HEK293 (cell line): ENCODE results near the gene RND2.

Source experiments
- GLIS2 ChIP-seq: fragments of 450-650 bp; formaldehyde crosslinking; IDR thresholded peaks from 2 replicates; pipeline ENCODE4 v1.5.1; 2016; ENCODE audit warnings: missing biosample characterization, missing genetic modification characterization
- HOXD13 ChIP-seq: sonication (generic); formaldehyde crosslinking; IDR thresholded peaks from 2 replicates; pipeline ENCODE4 v1.8.0; 2022; ENCODE audit warnings: missing genetic modification reagents, borderline replicate concordance
- KLF1 ChIP-seq: fragments of 450-650 bp; formaldehyde crosslinking; IDR thresholded peaks from 2 replicates; pipeline ENCODE4 v1.5.1; 2016; ENCODE audit warnings: missing biosample characterization, missing genetic modification characterization
- KLF10 ChIP-seq: fragments of 450-650 bp; IDR thresholded peaks from 2 replicates; pipeline ENCODE4 v1.5.1; 2018; ENCODE audit warnings: missing biosample characterization, mild to moderate bottlenecking, missing genetic modification characterization
- PRDM1 ChIP-seq: fragments of 450-650 bp; formaldehyde crosslinking; IDR thresholded peaks from 2 replicates; pipeline ENCODE4; 2016; ENCODE audit warnings: missing biosample characterization, missing genetic modification characterization
- RBAK ChIP-seq: fragments of 450-650 bp; formaldehyde crosslinking; IDR thresholded peaks from 2 replicates; pipeline ENCODE4 v1.5.1; 2016; ENCODE audit warnings: missing biosample characterization, missing genetic modification characterization
- WT1 ChIP-seq: fragments of 450-650 bp; formaldehyde crosslinking; IDR thresholded peaks from 2 replicates; pipeline ENCODE4 v1.5.1; 2016; ENCODE audit warnings: missing biosample characterization, missing genetic modification characterization
- ZFP3 ChIP-seq: fragments of 450-650 bp; formaldehyde crosslinking; IDR thresholded peaks from 2 replicates; pipeline ENCODE4 v1.5.1; 2016; ENCODE audit warnings: low read depth, missing biosample characterization, missing genetic modification characterization
- ZNF155 ChIP-seq: fragments of 450-650 bp; formaldehyde crosslinking; IDR thresholded peaks from 2 replicates; pipeline ENCODE4 v1.5.1; 2016; ENCODE audit warnings: missing biosample characterization, missing genetic modification characterization
- ZNF174 ChIP-seq: fragments of 450-650 bp; formaldehyde crosslinking; IDR thresholded peaks from 2 replicates; pipeline ENCODE4 v1.5.0; 2017; ENCODE audit warnings: missing biosample characterization, mild to moderate bottlenecking, missing genetic modification characterization
- ZNF214 ChIP-seq: fragments of 450-650 bp; formaldehyde crosslinking; IDR thresholded peaks from 2 replicates; pipeline ENCODE4 v1.5.1; 2017; ENCODE audit warnings: missing biosample characterization, mild to moderate bottlenecking, missing genetic modification characterization, borderline replicate concordance
- ZNF221 ChIP-seq: fragments of 450-650 bp; formaldehyde crosslinking; IDR thresholded peaks from 2 replicates; pipeline ENCODE4 v1.5.1; 2017; ENCODE audit warnings: missing biosample characterization, missing genetic modification characterization, borderline replicate concordance
- ZNF530 ChIP-seq: fragments of 450-650 bp; formaldehyde crosslinking; IDR thresholded peaks from 2 replicates; pipeline ENCODE4 v1.5.1; 2016; ENCODE audit warnings: low read depth, missing biosample characterization, missing genetic modification characterization
- ZNF585B ChIP-seq: fragments of 450-650 bp; formaldehyde crosslinking; IDR thresholded peaks from 2 replicates; pipeline ENCODE4 v1.5.1; 2016; ENCODE audit warnings: missing biosample characterization, missing genetic modification characterization
- ZNF621 ChIP-seq: fragments of 450-650 bp; formaldehyde crosslinking; IDR thresholded peaks from 2 replicates; pipeline ENCODE4 v1.5.1; 2017; ENCODE audit warnings: missing biosample characterization, missing genetic modification characterization
- ZNF626 ChIP-seq: fragments of 450-650 bp; sonication (Bioruptor Pico); formaldehyde crosslinking; IDR thresholded peaks from 2 replicates; pipeline ENCODE4 v1.5.1; 2018; ENCODE audit warnings: missing biosample characterization, missing genetic modification characterization, inconsistent platforms
- ZNF768 ChIP-seq: fragments of 450-650 bp; formaldehyde crosslinking; IDR thresholded peaks from 2 replicates; pipeline ENCODE4 v1.5.1; 2018; ENCODE audit warnings: missing biosample characterization, mild to moderate bottlenecking, missing genetic modification characterization
- TF ChIP-seq, protein P1 (sequence below): fragments of 450-650 bp; formaldehyde crosslinking; IDR thresholded peaks from 2 replicates; pipeline ENCODE4 v1.5.1; 2017; ENCODE audit warnings: missing biosample characterization, missing genetic modification characterization
- TF ChIP-seq, protein P2 (sequence below): fragments of 450-650 bp; formaldehyde crosslinking; IDR thresholded peaks from 2 replicates; pipeline ENCODE4 v1.5.1; 2016; ENCODE audit warnings: missing biosample characterization, missing genetic modification characterization, borderline replicate concordance
- TF ChIP-seq, protein P3 (sequence below): fragments of 450-650 bp; formaldehyde crosslinking; IDR thresholded peaks from 2 replicates; pipeline ENCODE4 v1.5.1; 2016; ENCODE audit warnings: missing biosample characterization, missing genetic modification characterization
- TF ChIP-seq, protein P4 (sequence below): fragments of 450-650 bp; IDR thresholded peaks from 2 replicates; pipeline ENCODE4 v1.5.1; 2018; ENCODE audit warnings: missing biosample characterization, missing genetic modification characterization
- TF ChIP-seq, protein P5 (sequence below): fragments of 450-650 bp; formaldehyde crosslinking; IDR thresholded peaks from 2 replicates; pipeline ENCODE4 v1.5.1; 2017; ENCODE audit warnings: missing biosample characterization, missing genetic modification characterization

Gene RND2

DNA sequence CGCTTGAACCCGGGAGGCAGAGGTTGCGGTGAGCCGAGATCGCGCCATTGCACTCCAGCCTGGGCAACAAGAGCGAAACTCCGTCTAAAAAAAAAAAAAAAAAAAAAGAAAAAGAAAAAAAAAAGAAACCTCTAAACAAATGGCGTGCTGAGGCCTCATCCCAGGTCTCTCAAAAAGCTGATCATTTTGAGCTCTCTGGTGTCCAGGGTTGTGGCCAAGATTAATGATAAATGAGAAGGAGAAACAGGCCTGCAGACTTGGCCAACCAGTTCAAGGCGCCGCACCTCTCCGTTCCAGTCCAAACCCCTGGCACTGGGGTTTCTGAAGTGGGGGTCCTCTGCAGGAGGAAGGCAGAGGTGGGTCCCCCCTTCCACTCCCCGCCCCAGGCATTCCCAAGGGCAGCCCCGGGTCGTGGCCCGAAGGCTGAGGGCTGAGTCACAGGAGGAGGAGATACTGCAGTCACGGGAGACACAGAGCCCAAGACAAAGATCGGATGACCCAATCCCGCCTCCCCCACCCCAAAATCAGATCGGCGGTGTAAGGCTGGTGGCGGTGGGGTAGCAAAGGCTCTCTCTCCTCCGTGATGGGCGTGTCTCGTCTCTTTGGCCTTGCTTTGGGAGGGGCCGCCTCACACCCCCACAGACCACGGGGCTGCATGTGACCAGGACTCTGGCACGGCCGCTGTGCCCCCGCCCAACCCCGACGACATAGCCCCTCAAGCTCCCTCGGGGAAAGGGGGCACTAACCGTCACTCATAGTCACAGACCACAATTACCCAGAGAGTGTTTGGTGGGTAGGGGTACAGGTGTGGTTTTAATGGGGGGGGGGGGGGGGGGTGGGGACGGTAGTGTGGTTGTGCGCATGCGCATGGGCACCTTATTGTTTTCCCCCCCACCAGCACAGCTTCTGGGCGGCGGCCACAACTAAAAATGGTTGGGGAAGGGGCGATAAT is 4.0 kb upstream of the RND2 start (continued):
- TF ChIP-seq KLF1 (tag by site-specific recombination) (peak; percentile 86), ZNF626 (tag by site-specific recombination) (no peak), KLF10 (no peak), RBAK (tag by site-specific recombination) (no peak), ZNF214 (tag by site-specific recombination) (no peak), ZNF221 (no peak), ZNF530 (no peak), ZNF155 (no peak), PRDM1 (tag by site-specific recombination) (no peak), ZFP3 (no peak), GLIS2 (tag by site-specific recombination) (peak; percentile 68; the same call in 1 of the 2 replicates), WT1 (tag by site-specific recombination) (no peak), ZNF585B (tag by site-specific recombination) (no peak), ZNF621 (no peak), HOXD13 (no peak), ZNF768 (tag by site-specific recombination) (no peak), ZNF174 (tag by site-specific recombination) (no peak)
- TF ChIP-seq, protein P1, sequence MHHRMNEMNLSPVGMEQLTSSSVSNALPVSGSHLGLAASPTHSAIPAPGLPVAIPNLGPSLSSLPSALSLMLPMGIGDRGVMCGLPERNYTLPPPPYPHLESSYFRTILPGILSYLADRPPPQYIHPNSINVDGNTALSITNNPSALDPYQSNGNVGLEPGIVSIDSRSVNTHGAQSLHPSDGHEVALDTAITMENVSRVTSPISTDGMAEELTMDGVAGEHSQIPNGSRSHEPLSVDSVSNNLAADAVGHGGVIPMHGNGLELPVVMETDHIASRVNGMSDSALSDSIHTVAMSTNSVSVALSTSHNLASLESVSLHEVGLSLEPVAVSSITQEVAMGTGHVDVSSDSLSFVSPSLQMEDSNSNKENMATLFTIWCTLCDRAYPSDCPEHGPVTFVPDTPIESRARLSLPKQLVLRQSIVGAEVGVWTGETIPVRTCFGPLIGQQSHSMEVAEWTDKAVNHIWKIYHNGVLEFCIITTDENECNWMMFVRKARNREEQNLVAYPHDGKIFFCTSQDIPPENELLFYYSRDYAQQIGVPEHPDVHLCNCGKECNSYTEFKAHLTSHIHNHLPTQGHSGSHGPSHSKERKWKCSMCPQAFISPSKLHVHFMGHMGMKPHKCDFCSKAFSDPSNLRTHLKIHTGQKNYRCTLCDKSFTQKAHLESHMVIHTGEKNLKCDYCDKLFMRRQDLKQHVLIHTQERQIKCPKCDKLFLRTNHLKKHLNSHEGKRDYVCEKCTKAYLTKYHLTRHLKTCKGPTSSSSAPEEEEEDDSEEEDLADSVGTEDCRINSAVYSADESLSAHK (tag by site-specific recombination): no peak
- TF ChIP-seq, protein P2, sequence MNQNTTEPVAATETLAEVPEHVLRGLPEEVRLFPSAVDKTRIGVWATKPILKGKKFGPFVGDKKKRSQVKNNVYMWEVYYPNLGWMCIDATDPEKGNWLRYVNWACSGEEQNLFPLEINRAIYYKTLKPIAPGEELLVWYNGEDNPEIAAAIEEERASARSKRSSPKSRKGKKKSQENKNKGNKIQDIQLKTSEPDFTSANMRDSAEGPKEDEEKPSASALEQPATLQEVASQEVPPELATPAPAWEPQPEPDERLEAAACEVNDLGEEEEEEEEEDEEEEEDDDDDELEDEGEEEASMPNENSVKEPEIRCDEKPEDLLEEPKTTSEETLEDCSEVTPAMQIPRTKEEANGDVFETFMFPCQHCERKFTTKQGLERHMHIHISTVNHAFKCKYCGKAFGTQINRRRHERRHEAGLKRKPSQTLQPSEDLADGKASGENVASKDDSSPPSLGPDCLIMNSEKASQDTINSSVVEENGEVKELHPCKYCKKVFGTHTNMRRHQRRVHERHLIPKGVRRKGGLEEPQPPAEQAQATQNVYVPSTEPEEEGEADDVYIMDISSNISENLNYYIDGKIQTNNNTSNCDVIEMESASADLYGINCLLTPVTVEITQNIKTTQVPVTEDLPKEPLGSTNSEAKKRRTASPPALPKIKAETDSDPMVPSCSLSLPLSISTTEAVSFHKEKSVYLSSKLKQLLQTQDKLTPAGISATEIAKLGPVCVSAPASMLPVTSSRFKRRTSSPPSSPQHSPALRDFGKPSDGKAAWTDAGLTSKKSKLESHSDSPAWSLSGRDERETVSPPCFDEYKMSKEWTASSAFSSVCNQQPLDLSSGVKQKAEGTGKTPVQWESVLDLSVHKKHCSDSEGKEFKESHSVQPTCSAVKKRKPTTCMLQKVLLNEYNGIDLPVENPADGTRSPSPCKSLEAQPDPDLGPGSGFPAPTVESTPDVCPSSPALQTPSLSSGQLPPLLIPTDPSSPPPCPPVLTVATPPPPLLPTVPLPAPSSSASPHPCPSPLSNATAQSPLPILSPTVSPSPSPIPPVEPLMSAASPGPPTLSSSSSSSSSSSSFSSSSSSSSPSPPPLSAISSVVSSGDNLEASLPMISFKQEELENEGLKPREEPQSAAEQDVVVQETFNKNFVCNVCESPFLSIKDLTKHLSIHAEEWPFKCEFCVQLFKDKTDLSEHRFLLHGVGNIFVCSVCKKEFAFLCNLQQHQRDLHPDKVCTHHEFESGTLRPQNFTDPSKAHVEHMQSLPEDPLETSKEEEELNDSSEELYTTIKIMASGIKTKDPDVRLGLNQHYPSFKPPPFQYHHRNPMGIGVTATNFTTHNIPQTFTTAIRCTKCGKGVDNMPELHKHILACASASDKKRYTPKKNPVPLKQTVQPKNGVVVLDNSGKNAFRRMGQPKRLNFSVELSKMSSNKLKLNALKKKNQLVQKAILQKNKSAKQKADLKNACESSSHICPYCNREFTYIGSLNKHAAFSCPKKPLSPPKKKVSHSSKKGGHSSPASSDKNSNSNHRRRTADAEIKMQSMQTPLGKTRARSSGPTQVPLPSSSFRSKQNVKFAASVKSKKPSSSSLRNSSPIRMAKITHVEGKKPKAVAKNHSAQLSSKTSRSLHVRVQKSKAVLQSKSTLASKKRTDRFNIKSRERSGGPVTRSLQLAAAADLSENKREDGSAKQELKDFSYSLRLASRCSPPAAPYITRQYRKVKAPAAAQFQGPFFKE (tag by site-specific recombination): no peak
- TF ChIP-seq, protein P3, sequence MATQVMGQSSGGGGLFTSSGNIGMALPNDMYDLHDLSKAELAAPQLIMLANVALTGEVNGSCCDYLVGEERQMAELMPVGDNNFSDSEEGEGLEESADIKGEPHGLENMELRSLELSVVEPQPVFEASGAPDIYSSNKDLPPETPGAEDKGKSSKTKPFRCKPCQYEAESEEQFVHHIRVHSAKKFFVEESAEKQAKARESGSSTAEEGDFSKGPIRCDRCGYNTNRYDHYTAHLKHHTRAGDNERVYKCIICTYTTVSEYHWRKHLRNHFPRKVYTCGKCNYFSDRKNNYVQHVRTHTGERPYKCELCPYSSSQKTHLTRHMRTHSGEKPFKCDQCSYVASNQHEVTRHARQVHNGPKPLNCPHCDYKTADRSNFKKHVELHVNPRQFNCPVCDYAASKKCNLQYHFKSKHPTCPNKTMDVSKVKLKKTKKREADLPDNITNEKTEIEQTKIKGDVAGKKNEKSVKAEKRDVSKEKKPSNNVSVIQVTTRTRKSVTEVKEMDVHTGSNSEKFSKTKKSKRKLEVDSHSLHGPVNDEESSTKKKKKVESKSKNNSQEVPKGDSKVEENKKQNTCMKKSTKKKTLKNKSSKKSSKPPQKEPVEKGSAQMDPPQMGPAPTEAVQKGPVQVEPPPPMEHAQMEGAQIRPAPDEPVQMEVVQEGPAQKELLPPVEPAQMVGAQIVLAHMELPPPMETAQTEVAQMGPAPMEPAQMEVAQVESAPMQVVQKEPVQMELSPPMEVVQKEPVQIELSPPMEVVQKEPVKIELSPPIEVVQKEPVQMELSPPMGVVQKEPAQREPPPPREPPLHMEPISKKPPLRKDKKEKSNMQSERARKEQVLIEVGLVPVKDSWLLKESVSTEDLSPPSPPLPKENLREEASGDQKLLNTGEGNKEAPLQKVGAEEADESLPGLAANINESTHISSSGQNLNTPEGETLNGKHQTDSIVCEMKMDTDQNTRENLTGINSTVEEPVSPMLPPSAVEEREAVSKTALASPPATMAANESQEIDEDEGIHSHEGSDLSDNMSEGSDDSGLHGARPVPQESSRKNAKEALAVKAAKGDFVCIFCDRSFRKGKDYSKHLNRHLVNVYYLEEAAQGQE (tag by site-specific recombination): no peak
- TF ChIP-seq, protein P4, sequence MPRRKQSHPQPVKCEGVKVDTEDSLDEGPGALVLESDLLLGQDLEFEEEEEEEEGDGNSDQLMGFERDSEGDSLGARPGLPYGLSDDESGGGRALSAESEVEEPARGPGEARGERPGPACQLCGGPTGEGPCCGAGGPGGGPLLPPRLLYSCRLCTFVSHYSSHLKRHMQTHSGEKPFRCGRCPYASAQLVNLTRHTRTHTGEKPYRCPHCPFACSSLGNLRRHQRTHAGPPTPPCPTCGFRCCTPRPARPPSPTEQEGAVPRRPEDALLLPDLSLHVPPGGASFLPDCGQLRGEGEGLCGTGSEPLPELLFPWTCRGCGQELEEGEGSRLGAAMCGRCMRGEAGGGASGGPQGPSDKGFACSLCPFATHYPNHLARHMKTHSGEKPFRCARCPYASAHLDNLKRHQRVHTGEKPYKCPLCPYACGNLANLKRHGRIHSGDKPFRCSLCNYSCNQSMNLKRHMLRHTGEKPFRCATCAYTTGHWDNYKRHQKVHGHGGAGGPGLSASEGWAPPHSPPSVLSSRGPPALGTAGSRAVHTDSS: no peak
- TF ChIP-seq, protein P5, sequence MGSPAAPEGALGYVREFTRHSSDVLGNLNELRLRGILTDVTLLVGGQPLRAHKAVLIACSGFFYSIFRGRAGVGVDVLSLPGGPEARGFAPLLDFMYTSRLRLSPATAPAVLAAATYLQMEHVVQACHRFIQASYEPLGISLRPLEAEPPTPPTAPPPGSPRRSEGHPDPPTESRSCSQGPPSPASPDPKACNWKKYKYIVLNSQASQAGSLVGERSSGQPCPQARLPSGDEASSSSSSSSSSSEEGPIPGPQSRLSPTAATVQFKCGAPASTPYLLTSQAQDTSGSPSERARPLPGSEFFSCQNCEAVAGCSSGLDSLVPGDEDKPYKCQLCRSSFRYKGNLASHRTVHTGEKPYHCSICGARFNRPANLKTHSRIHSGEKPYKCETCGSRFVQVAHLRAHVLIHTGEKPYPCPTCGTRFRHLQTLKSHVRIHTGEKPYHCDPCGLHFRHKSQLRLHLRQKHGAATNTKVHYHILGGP (tag by site-specific recombination): no peak
